ENCODE data around the gene NSD1. TPM values are rescaled to one million over a fixed set of nuclear protein-coding genes. Genes with fewer than 3 reads are reported as not detected.
A peak's percentile ranks its signal among the peaks of the same experiment; 100 is the strongest.
"Not testable (repeated sequence)": the region's sequence is repeated elsewhere in the genome, so short reads cannot be mapped to it uniquely, and the experiment has no call there.

Gene NSD1
- polyA plus RNA-seq, 4 donors: 52.7 to 64.9 (median 57.5) TPM

GRCh38 chr5:177169271-177169670 is 35.7 kb downstream of the NSD1 start:
- DNase-seq (ENCODE audit: low read depth in 4 of 4, low spot score in 2 of 4): no peak

GRCh38 chr5:177171961-177172360 is 38.4 kb downstream of the NSD1 start:
- no peak for DNase-seq (ENCODE audit: low read depth in 4 of 4, low spot score in 2 of 4)

- no peak for DNase-seq (ENCODE audit: low read depth in 4 of 4, low spot score in 2 of 4)
These were observed 41.8 kb downstream of the NSD1 start for GRCh38 chr5:177175336-177175735.

GRCh38 chr5:177176175-177176711 is 42.7 kb downstream of the NSD1 start:
- no peak for DNase-seq (ENCODE audit: low read depth in 4 of 4, low spot score in 2 of 4)

GRCh38 chr5:177177847-177178437 is 44.4 kb downstream of the NSD1 start:
- DNase-seq (ENCODE audit: low read depth in 4 of 4, low spot score in 2 of 4): not testable (repeated sequence)

- DNase-seq (ENCODE audit: low read depth in 4 of 4, low spot score in 2 of 4): no peak
These were observed 45.2 kb downstream of the NSD1 start for GRCh38 chr5:177178733-177179304.

GRCh38 chr5:177179431-177179830 is 45.9 kb downstream of the NSD1 start:
- no peak for DNase-seq (ENCODE audit: low read depth in 4 of 4, low spot score in 2 of 4)

- no peak for DNase-seq (ENCODE audit: low read depth in 4 of 4, low spot score in 2 of 4)
These were observed 49.6 kb downstream of the NSD1 start for GRCh38 chr5:177183142-177183541.

GRCh38 chr5:177183766-177184360 is 50.3 kb downstream of the NSD1 start:
- no peak for DNase-seq (ENCODE audit: low read depth in 4 of 4, low spot score in 2 of 4)

- DNase-seq (ENCODE audit: low read depth in 4 of 4, low spot score in 2 of 4): no peak
These were observed 52.4 kb downstream of the NSD1 start for GRCh38 chr5:177185993-177186392.

- no peak for DNase-seq (ENCODE audit: low read depth in 4 of 4, low spot score in 2 of 4)
These were observed 53.1 kb downstream of the NSD1 start for GRCh38 chr5:177186645-177187044.

GRCh38 chr5:177188775-177189174 is 55.2 kb downstream of the NSD1 start:
- no peak for DNase-seq (ENCODE audit: low read depth in 4 of 4, low spot score in 2 of 4)

GRCh38 chr5:177189416-177189815 is 55.8 kb downstream of the NSD1 start:
- no peak for DNase-seq (ENCODE audit: low read depth in 4 of 4, low spot score in 2 of 4)

- DNase-seq (ENCODE audit: low read depth in 4 of 4, low spot score in 2 of 4): no peak
These were observed 56.4 kb downstream of the NSD1 start for GRCh38 chr5:177189965-177190364.

GRCh38 chr5:177194268-177194667 is 60.7 kb downstream of the NSD1 start:
- DNase-seq (ENCODE audit: low read depth in 4 of 4, low spot score in 2 of 4): peak in 3 of 4 donors; percentile 3 to 15 (median 6)

- no peak for DNase-seq (ENCODE audit: low read depth in 4 of 4, low spot score in 2 of 4)
These were observed 61.9 kb downstream of the NSD1 start for GRCh38 chr5:177195307-177195952.

GRCh38 chr5:177198738-177199137 is 65.2 kb downstream of the NSD1 start:
- DNase-seq (ENCODE audit: low read depth in 4 of 4, low spot score in 2 of 4): no peak

GRCh38 chr5:177204281-177204680 is 70.7 kb downstream of the NSD1 start:
- no peak for DNase-seq (ENCODE audit: low read depth in 4 of 4, low spot score in 2 of 4)

GRCh38 chr5:177209610-177210009 is 76.0 kb downstream of the NSD1 start:
- no peak for DNase-seq (ENCODE audit: low read depth in 4 of 4, low spot score in 2 of 4)

- DNase-seq (ENCODE audit: low read depth in 4 of 4, low spot score in 2 of 4): no peak
These were observed 78.7 kb downstream of the NSD1 start for GRCh38 chr5:177212242-177212641.

- DNase-seq (ENCODE audit: low read depth in 4 of 4, low spot score in 2 of 4): no peak
These were observed 87.0 kb downstream of the NSD1 start for GRCh38 chr5:177220576-177220975.

- no peak for DNase-seq (ENCODE audit: low read depth in 4 of 4, low spot score in 2 of 4)
These were observed 88.7 kb downstream of the NSD1 start for GRCh38 chr5:177222269-177222668.

All from left renal cortex interstitium (tissue), 4 donors.